Right kidney (tissue), 1 donor: Measurements from ENCODE around the gene WRNIP1.
"Not testable (repeated sequence)": the region's sequence is repeated elsewhere in the genome, so short reads cannot be mapped to it uniquely, and the experiment has no call there.

Experiments used
- DNase-seq: peaks from one replicate; pipeline ENCODE4 v3.0.0-alpha.2; 2016

Gene WRNIP1

DNA sequence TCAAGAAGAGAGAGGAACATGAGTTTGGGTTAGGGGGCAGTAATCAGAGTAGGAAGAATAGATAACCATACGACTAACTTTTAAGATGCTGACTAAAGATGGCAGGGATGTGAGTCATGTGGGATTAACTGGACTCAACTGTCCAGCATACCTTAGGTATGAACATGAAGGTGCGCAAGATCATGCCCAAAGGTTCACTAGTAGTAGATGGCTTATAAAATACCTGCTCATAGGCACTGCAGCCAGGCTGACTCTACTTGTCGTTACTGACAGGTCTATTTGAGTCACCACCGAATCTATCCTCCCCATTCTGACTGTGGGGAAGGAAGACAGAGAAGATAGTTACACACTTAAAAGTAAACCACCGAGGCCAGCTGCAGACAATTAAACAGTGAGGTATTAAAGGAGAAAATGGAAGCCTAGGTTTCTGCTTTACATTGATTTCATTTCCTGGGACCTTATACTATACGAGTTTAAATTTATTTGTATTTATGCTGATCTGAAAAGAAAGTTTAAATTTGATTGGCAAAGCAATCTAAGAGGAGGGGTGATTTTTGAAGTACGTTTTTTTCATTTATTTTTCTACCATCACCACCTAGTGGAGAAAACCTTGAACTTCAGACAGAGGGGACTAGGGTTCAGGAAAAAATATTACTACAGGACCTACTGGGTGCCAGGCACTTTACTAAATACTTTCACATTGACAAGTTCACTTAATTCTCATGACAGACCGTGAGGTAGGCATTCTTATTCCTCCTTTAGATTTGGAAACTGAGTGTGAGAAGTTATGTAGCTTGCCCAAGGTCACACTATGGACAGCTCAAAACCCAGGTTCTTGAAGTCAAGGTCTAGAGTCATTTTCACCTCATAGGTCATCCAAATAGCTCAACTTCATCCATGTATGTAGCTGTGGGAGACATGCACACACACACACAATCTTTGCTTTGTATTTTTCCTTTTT, 4.0 kb upstream of the WRNIP1 start:
- DNase-seq = no peak

DNA sequence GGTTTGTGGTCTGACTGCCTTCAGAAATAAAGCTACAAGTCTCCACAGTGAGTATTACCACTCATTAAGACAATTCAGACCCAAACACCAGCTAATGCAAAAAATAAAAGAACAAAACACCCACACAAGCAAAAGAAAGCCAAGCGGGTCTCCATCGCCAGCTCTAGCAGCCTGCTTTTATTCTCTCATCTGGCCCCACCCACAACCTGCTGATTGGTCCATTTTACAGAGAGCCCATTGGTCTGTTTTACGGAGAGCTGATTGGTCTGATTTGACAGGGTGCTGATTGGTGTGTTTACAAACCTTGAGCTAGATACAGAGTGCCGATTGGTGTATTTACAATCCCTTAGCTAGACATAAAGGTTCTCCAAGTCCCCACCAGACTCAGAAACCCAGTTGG, 2.3 kb upstream of the WRNIP1 start:
- not testable (repeated sequence) for DNase-seq

GRCh38 chr6:2763345-2763841, 1.8 kb upstream of the WRNIP1 start:
- DNase-seq = no peak

DNA sequence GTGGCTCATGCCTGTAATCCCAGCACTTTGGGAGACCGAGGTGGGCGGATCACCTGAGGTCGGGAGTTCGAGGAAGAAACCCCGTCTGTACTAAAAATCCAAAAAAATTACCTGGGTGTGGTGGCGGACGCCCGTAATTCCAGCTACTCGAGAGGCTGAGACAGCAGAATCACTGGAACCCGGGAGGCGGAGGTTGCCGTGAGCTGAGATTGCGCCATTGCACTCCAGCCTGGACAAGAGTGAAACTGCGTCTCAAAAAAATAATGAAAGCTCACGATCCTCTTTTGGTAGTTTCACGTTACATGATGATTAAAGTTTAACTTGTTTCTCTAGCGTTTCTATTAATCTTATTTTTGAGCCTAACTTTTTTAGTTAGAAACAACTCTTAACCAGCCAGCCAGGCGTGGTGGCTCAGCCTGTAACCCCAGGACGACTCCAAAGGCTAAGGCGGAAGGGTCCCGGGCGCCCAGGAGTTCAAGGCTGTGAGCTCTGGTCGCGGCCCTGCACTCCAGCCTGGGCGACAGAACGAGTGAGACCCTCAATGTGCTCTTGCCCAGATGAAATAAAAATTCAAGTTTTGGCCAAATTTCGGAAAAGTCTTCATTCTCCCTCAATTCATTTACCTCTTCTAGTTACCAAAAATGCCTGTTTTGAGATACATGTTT, 1.2 kb upstream of the WRNIP1 start:
- DNase-seq = no peak

- DNase-seq = peak; percentile 84
Measured at GRCh38 chr6:2764610-2765165, 505 bp upstream of the WRNIP1 start.

DNA sequence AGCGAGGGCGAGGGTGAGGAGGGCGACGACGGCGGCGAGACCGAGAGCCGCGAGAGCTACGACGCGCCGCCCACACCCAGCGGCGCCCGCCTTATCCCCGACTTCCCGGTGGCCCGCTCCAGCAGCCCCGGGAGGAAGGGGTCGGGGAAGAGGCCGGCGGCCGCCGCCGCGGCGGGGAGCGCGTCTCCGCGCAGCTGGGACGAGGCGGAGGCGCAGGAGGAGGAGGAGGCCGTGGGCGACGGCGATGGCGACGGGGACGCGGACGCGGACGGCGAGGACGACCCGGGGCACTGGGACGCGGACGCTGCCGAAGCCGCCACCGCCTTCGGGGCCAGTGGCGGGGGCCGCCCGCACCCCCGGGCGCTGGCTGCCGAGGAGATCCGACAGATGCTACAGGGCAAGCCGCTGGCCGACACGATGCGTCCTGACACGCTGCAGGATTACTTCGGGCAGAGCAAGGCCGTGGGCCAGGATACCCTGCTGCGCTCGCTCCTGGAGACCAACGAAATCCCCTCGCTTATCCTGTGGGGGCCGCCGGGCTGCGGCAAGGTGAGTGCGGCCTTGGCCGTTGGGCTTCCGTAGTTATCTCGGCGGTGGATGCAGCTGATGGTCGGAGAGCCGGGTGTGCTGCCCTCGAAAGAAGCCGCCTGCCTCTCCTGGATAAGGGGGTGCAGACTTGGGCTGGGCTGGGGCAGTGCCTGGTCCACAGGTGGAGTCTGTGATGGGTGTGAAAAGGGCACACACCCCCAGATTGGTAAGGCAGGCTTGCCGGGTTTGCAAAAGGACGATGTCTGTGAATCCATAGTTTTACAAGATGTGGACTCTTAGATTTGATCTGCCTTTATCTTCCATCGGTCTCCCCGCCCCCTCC, 938 bp downstream of the WRNIP1 start:
- peak; percentile 83 for DNase-seq

DNA sequence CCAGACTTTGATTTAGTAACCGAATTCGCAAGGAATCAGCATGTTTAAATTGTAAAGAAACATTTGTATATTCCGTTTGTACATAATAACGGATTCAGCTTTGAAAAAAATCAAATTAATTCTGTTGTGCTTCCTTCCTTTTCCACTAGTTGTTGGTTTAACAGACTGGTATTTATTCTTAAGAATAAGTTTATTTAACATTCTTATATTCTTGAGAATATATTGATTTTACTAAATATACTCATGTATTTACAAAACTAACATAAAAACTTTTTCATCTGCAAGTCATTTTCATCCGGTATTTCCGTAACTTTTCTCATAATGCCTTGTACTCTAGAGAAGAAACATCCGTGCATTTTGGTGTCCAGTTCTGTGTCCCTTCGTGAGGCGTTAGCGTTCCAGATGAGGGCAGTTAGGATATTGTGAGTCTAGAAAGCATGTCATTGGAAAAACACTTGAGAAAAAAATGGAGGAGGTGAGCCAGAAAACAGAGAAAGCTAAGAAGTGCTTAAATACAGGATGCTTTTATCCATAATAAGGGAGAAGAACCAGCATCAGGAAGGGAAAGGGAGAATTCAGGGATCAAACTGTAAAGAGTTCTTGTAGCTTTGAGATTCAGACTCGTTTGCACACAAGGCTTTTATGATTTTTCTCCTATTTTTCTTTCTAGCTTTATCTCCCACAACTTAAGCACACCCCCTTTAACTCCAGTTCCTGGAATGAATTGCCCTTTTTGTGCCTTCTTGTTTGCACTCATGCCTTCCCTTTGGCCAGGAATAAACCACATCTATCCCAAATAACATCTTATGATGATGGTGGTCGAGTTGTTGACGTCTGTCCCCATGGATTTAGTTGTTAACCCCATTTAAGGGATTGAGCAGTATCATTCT, 1.8 kb downstream of the WRNIP1 start:
- DNase-seq = no peak

GRCh38 chr6:2767657-2768524, 2.7 kb downstream of the WRNIP1 start:
- DNase-seq = no peak

DNA sequence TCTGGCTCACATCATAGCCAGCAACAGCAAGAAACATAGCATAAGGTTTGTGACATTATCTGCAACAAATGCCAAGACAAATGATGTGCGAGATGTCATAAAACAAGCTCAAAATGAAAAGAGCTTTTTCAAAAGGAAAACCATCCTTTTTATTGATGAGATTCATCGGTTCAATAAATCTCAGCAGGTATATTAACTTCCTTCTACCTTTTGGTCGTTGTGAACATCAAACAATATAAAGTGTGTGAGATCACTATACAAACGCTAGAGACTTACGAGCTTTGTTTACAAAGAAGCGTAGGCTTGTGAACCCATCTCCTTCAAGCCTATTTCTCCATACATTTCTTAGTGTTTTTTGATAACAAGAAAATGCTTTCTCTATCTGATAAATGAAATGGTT, 3.5 kb downstream of the WRNIP1 start:
- DNase-seq = no peak

- no peak for DNase-seq
Measured at GRCh38 chr6:2770171-2770570, 5.0 kb downstream of the WRNIP1 start.

DNA sequence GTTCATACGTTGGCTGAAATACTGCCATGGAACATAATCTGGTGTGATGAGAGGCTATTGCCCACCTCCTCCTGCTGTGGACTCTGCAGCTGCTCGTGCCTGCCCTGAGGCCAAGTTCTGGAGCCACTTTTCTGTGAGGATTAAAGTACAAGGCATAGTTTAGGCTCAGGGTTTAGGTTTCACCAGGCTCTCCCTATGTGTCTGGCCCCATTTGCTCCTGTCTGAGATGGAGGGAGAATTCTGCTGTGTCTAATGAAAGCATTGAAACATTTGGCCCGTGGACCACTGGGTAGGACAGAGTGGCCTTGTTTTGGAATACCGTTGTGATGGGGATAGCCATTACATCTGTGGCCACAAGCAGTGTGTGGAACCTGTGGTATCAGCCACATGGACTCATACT, 5.9 kb downstream of the WRNIP1 start:
- DNase-seq = no peak

GRCh38 chr6:2772840-2773239, 7.6 kb downstream of the WRNIP1 start:
- no peak for DNase-seq

- DNase-seq = no peak
Measured at GRCh38 chr6:2773449-2773848, 8.3 kb downstream of the WRNIP1 start.

DNA sequence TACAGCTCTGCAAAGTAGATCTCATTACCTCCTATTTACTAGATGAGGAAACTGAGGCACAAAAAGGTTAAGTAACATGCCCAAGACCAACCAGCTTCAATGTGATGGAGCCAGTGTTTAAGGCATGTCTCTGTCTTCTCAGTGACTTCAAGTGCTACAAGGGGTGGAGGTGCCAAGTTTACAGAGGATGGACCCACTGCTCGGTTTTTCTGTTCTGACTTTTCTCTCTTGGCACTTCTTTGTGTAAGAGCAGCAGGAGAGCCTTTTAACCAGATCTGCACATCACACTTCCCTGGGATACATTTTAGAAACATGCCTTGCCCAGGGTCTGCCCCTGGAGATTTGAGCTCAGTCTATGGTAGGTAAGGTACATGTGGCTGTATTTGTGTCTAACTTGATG, 9.8 kb downstream of the WRNIP1 start:
- DNase-seq = no peak

GRCh38 chr6:2777249-2777648, 12.1 kb downstream of the WRNIP1 start:
- DNase-seq = no peak

- no peak for DNase-seq
Measured at GRCh38 chr6:2780102-2780737, 15.0 kb downstream of the WRNIP1 start.

DNA sequence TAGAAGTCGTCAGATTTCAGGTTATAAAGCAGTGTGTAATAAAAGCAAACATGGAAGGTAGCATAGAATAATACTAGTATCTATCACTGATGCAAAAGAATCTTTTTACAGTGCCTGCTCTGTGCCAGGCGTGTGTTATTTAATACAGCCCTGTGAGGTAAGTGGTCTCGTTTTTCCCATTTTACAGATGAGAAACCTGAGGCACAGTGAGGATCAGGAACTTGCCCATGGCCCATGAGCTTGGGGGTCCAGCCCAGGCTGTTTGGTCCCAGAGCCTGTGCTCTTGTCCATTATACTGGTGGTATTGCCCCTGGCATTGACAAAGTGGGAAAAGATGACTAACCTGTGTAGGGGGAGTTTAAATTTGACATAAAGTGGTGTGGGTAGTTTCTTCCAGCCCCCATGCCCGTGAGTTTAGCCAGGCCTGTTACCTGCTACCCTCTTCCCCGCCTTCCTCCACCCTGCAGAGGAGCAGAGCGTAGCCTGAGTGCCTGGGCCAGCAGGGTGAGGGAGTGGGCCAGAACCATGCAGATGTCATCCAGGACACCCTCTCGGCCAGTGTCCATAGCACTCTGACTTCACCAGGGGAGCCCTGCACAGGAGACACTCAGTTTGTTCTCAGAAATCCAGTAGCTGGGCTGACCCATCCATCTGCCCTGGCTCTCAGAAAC, 16.6 kb downstream of the WRNIP1 start:
- DNase-seq = no peak

DNA sequence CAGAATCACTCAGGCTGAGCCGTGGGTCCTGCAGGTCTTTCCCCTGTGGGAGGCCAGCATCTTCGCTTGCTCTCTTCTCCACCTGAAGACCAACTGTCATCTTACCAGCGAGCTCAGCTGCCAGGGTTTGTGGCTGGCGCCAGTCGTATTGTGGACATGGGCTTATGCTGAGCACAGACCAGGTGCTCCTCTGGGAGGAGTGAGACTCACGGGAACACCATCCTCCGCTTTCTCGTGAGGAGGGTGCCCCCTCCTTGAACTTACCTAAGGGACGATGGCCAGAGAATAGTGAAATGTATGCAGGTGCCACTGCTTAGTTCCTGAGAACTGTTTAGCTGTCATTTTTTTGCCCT, 17.1 kb downstream of the WRNIP1 start:
- DNase-seq = no peak

- no peak for DNase-seq
Measured at GRCh38 chr6:2782825-2783187, 17.6 kb downstream of the WRNIP1 start.
